ENCODE data around the gene ZNF619. TPM values are rescaled to one million over a fixed set of nuclear protein-coding genes. Genes with fewer than 3 reads are reported as not detected.

ZNF619 gene
- total and polyA plus RNA-seq, 2 of the 13 experiments (the other 11 are each of a cell fraction or from before 2014, with no cell fraction given), result 0.83 to 5.2 TPM

DNA sequence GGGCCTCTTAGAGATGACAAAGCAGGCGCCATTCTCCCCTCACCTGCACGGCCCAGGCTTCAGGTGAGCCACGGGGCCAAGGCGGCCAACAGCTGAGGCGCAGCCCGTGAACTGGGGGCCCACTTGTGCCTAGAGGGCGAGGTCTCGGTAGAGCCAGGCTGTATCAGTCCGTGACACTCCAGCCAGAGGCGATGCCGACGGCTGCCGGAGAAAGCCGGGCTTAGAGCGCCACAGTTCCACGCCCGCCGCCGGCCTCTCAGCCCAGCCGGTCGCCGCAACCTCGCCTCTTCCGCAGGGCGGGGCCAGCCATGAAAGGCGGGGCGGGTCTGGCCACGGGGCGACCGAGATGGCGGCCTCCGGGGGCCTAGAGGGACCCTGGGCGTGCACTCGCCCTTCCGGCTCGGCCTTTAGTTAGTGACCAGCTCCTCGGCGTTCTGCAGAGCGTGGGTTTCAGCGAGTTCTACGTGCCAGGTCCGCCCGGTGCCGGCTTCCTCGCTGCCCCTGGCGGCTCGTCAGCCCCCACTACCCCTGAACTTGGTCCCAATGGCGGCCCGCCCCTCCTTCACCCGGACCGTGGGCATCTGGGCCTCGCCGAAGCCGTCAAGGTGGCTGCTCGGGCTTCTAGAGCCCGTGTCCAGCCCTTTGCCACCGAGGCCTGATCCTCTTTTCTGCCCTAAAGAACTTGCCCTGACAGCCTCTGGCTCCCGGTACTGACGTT, 47.8 kb downstream of the ZNF619 start, which contains the start of gene ZNF621 (continued):
- TF ChIP-seq THAP11 (CRISPR knock-in tag; IDR thresholded peaks at IDR 0.05) (peak; percentile 89), SMYD3 (CRISPR knock-in tag; IDR thresholded peaks at IDR 0.05) (peak; percentile 74; the same call in 1 of the 2 replicates), ARHGAP35 (CRISPR knock-in tag; IDR thresholded peaks at IDR 0.05; ENCODE audit: borderline replicate concordance) (peak; percentile 92), ZC3H13 (CRISPR knock-in tag; IDR thresholded peaks at IDR 0.05) (no peak; the same call in 1 of the 2 replicates), FOXM1 (CRISPR knock-in tag; IDR thresholded peaks at IDR 0.05) (no peak), ATRX (CRISPR knock-in tag; IDR thresholded peaks at IDR 0.05; ENCODE audit: borderline replicate concordance) (no peak), CHCHD3 (CRISPR knock-in tag; IDR thresholded peaks at IDR 0.05) (no peak), ZBTB21 (CRISPR knock-in tag; IDR thresholded peaks at IDR 0.05) (no peak), RARA (CRISPR knock-in tag; IDR thresholded peaks at IDR 0.05) (peak; percentile 43; the same call in 1 of the 2 replicates), TEAD3 (CRISPR knock-in tag; optimal IDR thresholded peaks at IDR 0.05; ENCODE audit: borderline replicate concordance) (no peak), HOXD1 (CRISPR knock-in tag; IDR thresholded peaks at IDR 0.05) (peak; percentile 56; the same call in 1 of the 2 replicates), KDM4B (CRISPR knock-in tag; IDR thresholded peaks at IDR 0.05) (no peak; the same call in 1 of the 2 replicates), ZBTB42 (CRISPR knock-in tag; IDR thresholded peaks at IDR 0.05) (no peak), ETV6 (CRISPR knock-in tag; conservative IDR thresholded peaks at IDR 0.05) (0 out of 2 replicates have a peak, but pooled peaks have one; percentile 73), TP53 (CRISPR knock-in tag; conservative IDR thresholded peaks at IDR 0.05) (peak; percentile 74; the same call in 1 of the 2 replicates), NCOR1 (IDR thresholded peaks at IDR 0.05; ENCODE audit: borderline replicate concordance, low read length) (no peak)
- TF ChIP-seq, protein P1, sequence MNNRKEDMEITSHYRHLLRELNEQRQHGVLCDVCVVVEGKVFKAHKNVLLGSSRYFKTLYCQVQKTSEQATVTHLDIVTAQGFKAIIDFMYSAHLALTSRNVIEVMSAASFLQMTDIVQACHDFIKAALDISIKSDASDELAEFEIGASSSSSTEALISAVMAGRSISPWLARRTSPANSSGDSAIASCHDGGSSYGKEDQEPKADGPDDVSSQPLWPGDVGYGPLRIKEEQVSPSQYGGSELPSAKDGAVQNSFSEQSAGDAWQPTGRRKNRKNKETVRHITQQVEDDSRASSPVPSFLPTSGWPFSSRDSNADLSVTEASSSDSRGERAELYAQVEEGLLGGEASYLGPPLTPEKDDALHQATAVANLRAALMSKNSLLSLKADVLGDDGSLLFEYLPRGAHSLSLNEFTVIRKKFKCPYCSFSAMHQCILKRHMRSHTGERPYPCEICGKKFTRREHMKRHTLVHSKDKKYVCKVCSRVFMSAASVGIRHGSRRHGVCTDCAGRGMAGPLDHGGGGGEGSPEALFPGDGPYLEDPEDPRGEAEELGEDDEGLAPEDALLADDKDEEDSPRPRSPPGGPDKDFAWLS (CRISPR knock-in tag; IDR thresholded peaks at IDR 0.05; ENCODE audit: borderline replicate concordance), result no peak
- TF ChIP-seq, protein P2, sequence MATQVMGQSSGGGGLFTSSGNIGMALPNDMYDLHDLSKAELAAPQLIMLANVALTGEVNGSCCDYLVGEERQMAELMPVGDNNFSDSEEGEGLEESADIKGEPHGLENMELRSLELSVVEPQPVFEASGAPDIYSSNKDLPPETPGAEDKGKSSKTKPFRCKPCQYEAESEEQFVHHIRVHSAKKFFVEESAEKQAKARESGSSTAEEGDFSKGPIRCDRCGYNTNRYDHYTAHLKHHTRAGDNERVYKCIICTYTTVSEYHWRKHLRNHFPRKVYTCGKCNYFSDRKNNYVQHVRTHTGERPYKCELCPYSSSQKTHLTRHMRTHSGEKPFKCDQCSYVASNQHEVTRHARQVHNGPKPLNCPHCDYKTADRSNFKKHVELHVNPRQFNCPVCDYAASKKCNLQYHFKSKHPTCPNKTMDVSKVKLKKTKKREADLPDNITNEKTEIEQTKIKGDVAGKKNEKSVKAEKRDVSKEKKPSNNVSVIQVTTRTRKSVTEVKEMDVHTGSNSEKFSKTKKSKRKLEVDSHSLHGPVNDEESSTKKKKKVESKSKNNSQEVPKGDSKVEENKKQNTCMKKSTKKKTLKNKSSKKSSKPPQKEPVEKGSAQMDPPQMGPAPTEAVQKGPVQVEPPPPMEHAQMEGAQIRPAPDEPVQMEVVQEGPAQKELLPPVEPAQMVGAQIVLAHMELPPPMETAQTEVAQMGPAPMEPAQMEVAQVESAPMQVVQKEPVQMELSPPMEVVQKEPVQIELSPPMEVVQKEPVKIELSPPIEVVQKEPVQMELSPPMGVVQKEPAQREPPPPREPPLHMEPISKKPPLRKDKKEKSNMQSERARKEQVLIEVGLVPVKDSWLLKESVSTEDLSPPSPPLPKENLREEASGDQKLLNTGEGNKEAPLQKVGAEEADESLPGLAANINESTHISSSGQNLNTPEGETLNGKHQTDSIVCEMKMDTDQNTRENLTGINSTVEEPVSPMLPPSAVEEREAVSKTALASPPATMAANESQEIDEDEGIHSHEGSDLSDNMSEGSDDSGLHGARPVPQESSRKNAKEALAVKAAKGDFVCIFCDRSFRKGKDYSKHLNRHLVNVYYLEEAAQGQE (IDR thresholded peaks at IDR 0.05; ENCODE audit: borderline replicate concordance in 1 of 2, low read depth in 1 of 2, low read length in 2 of 2), result peak in 1 of 2 experiments; percentile 70; a peak in 1 of 4 replicates
- TF ChIP-seq, protein P3, sequence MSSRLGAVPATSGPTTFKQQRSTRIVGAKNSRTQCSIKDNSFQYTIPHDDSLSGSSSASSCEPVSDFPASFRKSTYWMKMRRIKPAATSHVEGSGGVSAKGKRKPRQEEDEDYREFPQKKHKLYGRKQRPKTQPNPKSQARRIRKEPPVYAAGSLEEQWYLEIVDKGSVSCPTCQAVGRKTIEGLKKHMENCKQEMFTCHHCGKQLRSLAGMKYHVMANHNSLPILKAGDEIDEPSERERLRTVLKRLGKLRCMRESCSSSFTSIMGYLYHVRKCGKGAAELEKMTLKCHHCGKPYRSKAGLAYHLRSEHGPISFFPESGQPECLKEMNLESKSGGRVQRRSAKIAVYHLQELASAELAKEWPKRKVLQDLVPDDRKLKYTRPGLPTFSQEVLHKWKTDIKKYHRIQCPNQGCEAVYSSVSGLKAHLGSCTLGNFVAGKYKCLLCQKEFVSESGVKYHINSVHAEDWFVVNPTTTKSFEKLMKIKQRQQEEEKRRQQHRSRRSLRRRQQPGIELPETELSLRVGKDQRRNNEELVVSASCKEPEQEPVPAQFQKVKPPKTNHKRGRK (CRISPR knock-in tag; IDR thresholded peaks at IDR 0.05), result no peak
- TF ChIP-seq, protein P4, sequence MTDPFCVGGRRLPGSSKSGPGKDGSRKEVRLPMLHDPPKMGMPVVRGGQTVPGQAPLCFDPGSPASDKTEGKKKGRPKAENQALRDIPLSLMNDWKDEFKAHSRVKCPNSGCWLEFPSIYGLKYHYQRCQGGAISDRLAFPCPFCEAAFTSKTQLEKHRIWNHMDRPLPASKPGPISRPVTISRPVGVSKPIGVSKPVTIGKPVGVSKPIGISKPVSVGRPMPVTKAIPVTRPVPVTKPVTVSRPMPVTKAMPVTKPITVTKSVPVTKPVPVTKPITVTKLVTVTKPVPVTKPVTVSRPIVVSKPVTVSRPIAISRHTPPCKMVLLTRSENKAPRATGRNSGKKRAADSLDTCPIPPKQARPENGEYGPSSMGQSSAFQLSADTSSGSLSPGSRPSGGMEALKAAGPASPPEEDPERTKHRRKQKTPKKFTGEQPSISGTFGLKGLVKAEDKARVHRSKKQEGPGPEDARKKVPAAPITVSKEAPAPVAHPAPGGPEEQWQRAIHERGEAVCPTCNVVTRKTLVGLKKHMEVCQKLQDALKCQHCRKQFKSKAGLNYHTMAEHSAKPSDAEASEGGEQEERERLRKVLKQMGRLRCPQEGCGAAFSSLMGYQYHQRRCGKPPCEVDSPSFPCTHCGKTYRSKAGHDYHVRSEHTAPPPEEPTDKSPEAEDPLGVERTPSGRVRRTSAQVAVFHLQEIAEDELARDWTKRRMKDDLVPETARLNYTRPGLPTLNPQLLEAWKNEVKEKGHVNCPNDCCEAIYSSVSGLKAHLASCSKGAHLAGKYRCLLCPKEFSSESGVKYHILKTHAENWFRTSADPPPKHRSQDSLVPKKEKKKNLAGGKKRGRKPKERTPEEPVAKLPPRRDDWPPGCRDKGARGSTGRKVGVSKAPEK (CRISPR knock-in tag; IDR thresholded peaks at IDR 0.05; ENCODE audit: borderline replicate concordance), result no peak

Data from HepG2 (cell line).